H1 (cell line): ENCODE measurements around the gene ANKMY2. TPM values are rescaled to one million over a fixed set of nuclear protein-coding genes. Genes with fewer than 3 reads are reported as not detected.

Experiments
- CHD7 ChIP-seq: fragments of 300-600 bp; sonication (generic); IDR thresholded peaks from 2 replicates; pipeline ENCODE4 v1.7.1; 2012; ENCODE audit warnings: low read length, moderate library complexity, mild to moderate bottlenecking, inconsistent platforms; ENCODE audit not compliant: insufficient replicate concordance
- polyA plus RNA-seq, 7 experiments: library from polyadenylated mRNA; depleted of rRNA in 3 of 7; stranded (reverse) in 5 of 7; unstranded in 2 of 7; fragments of >200 nt in 5 of 7; fragments of 200-250 nt in 2 of 7; gene quantifications; 1 replicate in 5 of 7; 2 replicates in 1 of 7; 4 replicates in 1 of 7; pipeline versions ENCODE4 v1.2.1 to v1.2.3, GENCODE V29; 2011 to 2013; ENCODE audit warnings: missing spikeins in 2 of 7, mixed read lengths in 2 of 7
- total RNA-seq: library from RNA; stranded (reverse); fragmentation: NEBNext Ultra II Directional; extraction: Animal tissue kit (Norgen Biotek cat#: 25700); gene quantifications from 2 replicates; pipeline ENCODE4 v1.2.1, GENCODE V29; 2021

ANKMY2 gene
- total and polyA plus RNA-seq, 2 of the 8 experiments (the other 6 are each of a cell fraction or from before 2014, with no cell fraction given), result 5.2 to 9.3 TPM

DNA sequence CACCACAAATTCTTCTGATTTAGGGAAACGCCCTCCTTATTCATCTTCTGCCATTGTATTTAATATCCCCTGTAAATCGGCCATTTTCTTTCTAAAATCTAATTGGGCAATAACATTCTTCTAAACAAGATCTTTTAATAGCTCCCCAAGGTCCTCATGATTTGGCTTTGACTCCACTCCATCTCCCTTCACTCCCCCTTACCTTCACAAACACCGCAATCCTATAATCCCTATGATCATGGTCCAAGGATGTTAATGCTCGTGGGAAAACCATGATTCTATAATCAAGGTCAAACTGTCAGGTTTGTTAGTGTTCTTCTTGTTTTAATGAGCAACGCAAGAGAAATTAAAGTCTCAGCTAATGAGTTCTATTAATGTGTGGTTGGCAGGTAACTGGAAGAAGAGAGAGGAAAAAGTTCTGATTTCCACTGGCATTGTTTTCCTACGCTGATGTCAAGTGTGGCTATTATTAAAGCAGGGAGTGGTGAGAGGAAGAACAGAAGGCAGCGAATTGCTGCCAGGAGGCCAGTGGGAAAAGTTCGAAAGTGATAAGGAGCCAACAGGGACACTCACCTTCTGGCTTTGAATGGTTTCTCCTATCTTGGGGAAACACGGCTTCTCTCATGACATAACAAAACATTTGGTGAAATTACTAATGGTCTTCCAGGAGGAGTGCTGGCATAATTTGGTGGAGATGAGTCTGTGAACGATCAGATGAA lies 90.9 kb downstream of the ANKMY2 start (continued):
- TF ChIP-seq CHD7, result no peak
